ENCODE data around the gene TUBGCP6.

TUBGCP6 gene

GRCh38 chr22:50177537-50178470, 67.0 kb downstream of the TUBGCP6 start:
- Histone ChIP-seq H3K4me3 (no peak overlapping the region), H3K36me3 (replicated peaks) (no peaks in the 10 kb centered on the region; the same call in 1 of the 2 replicates), H3K9me3 (no peaks in the 10 kb centered on the region), H3K4me1 (no peaks in the 10 kb centered on the region), H3K27me3 (ENCODE audit: low read depth) (no peaks in the 10 kb centered on the region)
- DNase-seq (ENCODE audit: low spot score in 2 of 2): no peak
- in situ Hi-C loops (cut with MboI; ENCODE audit: low sequenced_read_pairs): no loop called here

- Histone ChIP-seq H3K4me3 (no peak overlapping the region), H3K9me3 (no peaks in the 10 kb centered on the region), H3K36me3 (replicated peaks) (no peaks in the 10 kb centered on the region; the same call in 1 of the 2 replicates), H3K27me3 (ENCODE audit: low read depth) (no peaks in the 10 kb centered on the region), H3K4me1 (no peaks in the 10 kb centered on the region)
- in situ Hi-C loops (cut with MboI; ENCODE audit: low sequenced_read_pairs): no loop called here
- no peak for DNase-seq (ENCODE audit: low spot score in 2 of 2)
Observed at GRCh38 chr22:50176850-50177536, 67.8 kb downstream of the TUBGCP6 start.

- H3K27me3 ChIP-seq (ENCODE audit: low read depth): no peaks in the 10 kb centered on the region
- no peaks in the 10 kb centered on the region for H3K9me3 ChIP-seq
- DNase-seq (ENCODE audit: low spot score in 2 of 2): no peak
- no peaks in the 10 kb centered on the region; the same call in 1 of the 2 replicates for H3K36me3 ChIP-seq (replicated peaks)
- in situ Hi-C loops (cut with MboI; ENCODE audit: low sequenced_read_pairs): no loop called here
- no peaks in the 10 kb centered on the region for H3K4me1 ChIP-seq
- no peak overlapping the region for H3K4me3 ChIP-seq
Observed at GRCh38 chr22:50175921-50176849, 68.6 kb downstream of the TUBGCP6 start.

GRCh38 chr22:50175191-50175461, 69.7 kb downstream of the TUBGCP6 start:
- H3K9me3 ChIP-seq: no peaks in the 10 kb centered on the region
- no peak for DNase-seq (ENCODE audit: low spot score in 2 of 2)
- H3K4me3 ChIP-seq: no peak overlapping the region
- no peaks in the 10 kb centered on the region; the same call in 1 of the 2 replicates for H3K36me3 ChIP-seq (replicated peaks)
- in situ Hi-C loops (cut with MboI; ENCODE audit: low sequenced_read_pairs): no loop called here
- no peaks in the 10 kb centered on the region for H3K4me1 ChIP-seq
- no peaks in the 10 kb centered on the region for H3K27me3 ChIP-seq (ENCODE audit: low read depth)

GRCh38 chr22:50174382-50175190, 70.2 kb downstream of the TUBGCP6 start:
- in situ Hi-C loops (cut with MboI; ENCODE audit: low sequenced_read_pairs): no loop called here
- no peaks in the 10 kb centered on the region; the same call in 1 of the 2 replicates for H3K36me3 ChIP-seq (replicated peaks)
- no peaks in the 10 kb centered on the region for H3K4me1 ChIP-seq
- H3K27me3 ChIP-seq (ENCODE audit: low read depth): no peaks in the 10 kb centered on the region
- no peak overlapping the region for H3K4me3 ChIP-seq
- H3K9me3 ChIP-seq: no peaks in the 10 kb centered on the region
- DNase-seq (ENCODE audit: low spot score in 2 of 2): no peak

- Histone ChIP-seq H3K9me3 (no peaks in the 10 kb centered on the region), H3K27me3 (ENCODE audit: low read depth) (no peaks in the 10 kb centered on the region), H3K36me3 (replicated peaks) (no peaks in the 10 kb centered on the region), H3K4me3 (no peak overlapping the region), H3K4me1 (no peaks in the 10 kb centered on the region)
- in situ Hi-C loops (cut with MboI; ENCODE audit: low sequenced_read_pairs): no loop called here
- no peak for DNase-seq (ENCODE audit: low spot score in 2 of 2)
Observed at GRCh38 chr22:50173983-50174355, 70.9 kb downstream of the TUBGCP6 start.

GRCh38 chr22:50173311-50173982, 71.4 kb downstream of the TUBGCP6 start:
- Histone ChIP-seq H3K27me3 (ENCODE audit: low read depth) (no peaks in the 10 kb centered on the region), H3K36me3 (replicated peaks) (no peaks in the 10 kb centered on the region), H3K4me3 (no peak overlapping the region), H3K9me3 (no peaks in the 10 kb centered on the region), H3K4me1 (no peaks in the 10 kb centered on the region)
- no peak for DNase-seq (ENCODE audit: low spot score in 2 of 2)
- in situ Hi-C loops (cut with MboI; ENCODE audit: low sequenced_read_pairs): no loop called here

- Histone ChIP-seq H3K36me3 (replicated peaks) (no peaks in the 10 kb centered on the region), H3K4me1 (no peaks in the 10 kb centered on the region), H3K27me3 (ENCODE audit: low read depth) (no peaks in the 10 kb centered on the region), H3K4me3 (no peak overlapping the region), H3K9me3 (no peaks in the 10 kb centered on the region)
- DNase-seq (ENCODE audit: low spot score in 2 of 2): no peak
- in situ Hi-C loops (cut with MboI; ENCODE audit: low sequenced_read_pairs): no loop called here
Observed at GRCh38 chr22:50171965-50172421, 72.8 kb downstream of the TUBGCP6 start.

- Histone ChIP-seq H3K4me1 (no peaks in the 10 kb centered on the region), H3K36me3 (replicated peaks) (no peaks in the 10 kb centered on the region), H3K9me3 (no peaks in the 10 kb centered on the region; the same call in 1 of the 2 replicates), H3K4me3 (peak overlapping the region; percentile 31), H3K27me3 (ENCODE audit: low read depth) (no peaks in the 10 kb centered on the region)
- DNase-seq (ENCODE audit: low spot score in 2 of 2): no peak
- in situ Hi-C loops (cut with MboI; ENCODE audit: low sequenced_read_pairs): no loop called here
Observed at GRCh38 chr22:50171319-50171964, 73.4 kb downstream of the TUBGCP6 start.

GRCh38 chr22:50170453-50171318, 74.1 kb downstream of the TUBGCP6 start, which contains the start of gene PANX2:
PANX2 (plus strand) TSS chr22:50170731; CDS start chr22:50170731, 0 bp downstream.
- peak within 1 kb of the TSS; percentile 31 for H3K4me3 ChIP-seq
- in situ Hi-C loops (cut with MboI; ENCODE audit: low sequenced_read_pairs): no loop called here
- H3K36me3 ChIP-seq (replicated peaks): no peaks in the 10 kb centered on the region
- no peaks in the 10 kb centered on the region for H3K4me1 ChIP-seq
- peak in 1 of 2 experiments; percentile 40 for DNase-seq (ENCODE audit: low spot score in 2 of 2)
- H3K9me3 ChIP-seq: no peaks in the 10 kb centered on the region; the same call in 1 of the 2 replicates
- no peaks in the 10 kb centered on the region for H3K27me3 ChIP-seq (ENCODE audit: low read depth)

- Histone ChIP-seq H3K4me3 (peak overlapping the region; percentile 23), H3K4me1 (no peaks in the 10 kb centered on the region), H3K9me3 (no peaks in the 10 kb centered on the region; the same call in 1 of the 2 replicates), H3K36me3 (replicated peaks) (no peaks in the 10 kb centered on the region), H3K27me3 (ENCODE audit: low read depth) (no peaks in the 10 kb centered on the region)
- peak; percentile 28 to 63 for DNase-seq (ENCODE audit: low spot score in 2 of 2)
- in situ Hi-C loops (cut with MboI; ENCODE audit: low sequenced_read_pairs): no loop called here
Observed at GRCh38 chr22:50169774-50170341, 75.0 kb downstream of the TUBGCP6 start.
